H9 (cell line): ENCODE data around the gene CDKAL1. TPM values are rescaled to one million over a fixed set of nuclear protein-coding genes. Genes with fewer than 3 reads are reported as not detected.
A peak's percentile ranks its signal among the peaks of the same experiment; 100 is the strongest.

Experiments used
- DNase-seq: peaks from one replicate; pipeline ENCODE4 v3.0.0-alpha.2; 2017
- H2AFZ ChIP-seq: one replicate; pipeline ENCODE4 v1.6.1; 2013; ENCODE audit warnings: mild to moderate bottlenecking, low read length, control low read depth, moderate library complexity
- H2AK5ac ChIP-seq: 2 replicates; pipeline ENCODE4 v1.6.1; 2013; ENCODE audit warnings: low read length, control low read depth, mixed read lengths; ENCODE audit not compliant: insufficient read length
- H2BK120ac ChIP-seq: one replicate; pipeline ENCODE4 v1.6.1; 2013; ENCODE audit warnings: low read depth, mild to moderate bottlenecking, low read length, control low read depth, inconsistent platforms; ENCODE audit not compliant: poor library complexity, severe bottlenecking
- H2BK12ac ChIP-seq: 2 replicates; pipeline ENCODE4 v1.6.1; 2013; ENCODE audit warnings: low read length, control low read depth, mixed read lengths, low read depth; ENCODE audit not compliant: insufficient read length
- H2BK15ac ChIP-seq: 2 replicates; pipeline ENCODE4 v1.6.1; 2013; ENCODE audit warnings: low read depth, low read length, control low read depth
- H2BK20ac ChIP-seq: one replicate; pipeline ENCODE4 v1.6.1; 2013; ENCODE audit warnings: low read depth, mild to moderate bottlenecking, low read length, control low read depth, inconsistent platforms; ENCODE audit not compliant: poor library complexity, severe bottlenecking
- H2BK5ac ChIP-seq: 2 replicates; pipeline ENCODE4 v1.6.1; 2013; ENCODE audit warnings: low read length, control low read depth, mixed read lengths; ENCODE audit not compliant: insufficient read length
- H3K14ac ChIP-seq: 2 replicates; pipeline ENCODE4 v1.6.1; 2013; ENCODE audit warnings: low read length, control low read depth; ENCODE audit not compliant: insufficient read depth
- H3K18ac ChIP-seq: 2 replicates; pipeline ENCODE4 v1.6.1; 2013; ENCODE audit warnings: low read depth, mild to moderate bottlenecking, mixed read lengths, low read length, control low read depth; ENCODE audit not compliant: insufficient read length
- H3K23ac ChIP-seq: 2 replicates; pipeline ENCODE4 v1.6.1; 2013; ENCODE audit warnings: low read length, control low read depth, mixed read lengths, low read depth; ENCODE audit not compliant: insufficient read length
- H3K23me2 ChIP-seq: 2 replicates; pipeline ENCODE4 v1.6.1; 2013; ENCODE audit warnings: low read depth, mild to moderate bottlenecking, mixed read lengths, low read length, control low read depth; ENCODE audit not compliant: insufficient read length, poor library complexity, severe bottlenecking
- H3K27ac ChIP-seq: 2 replicates; pipeline ENCODE4 v1.5.1; 2013; ENCODE audit warnings: low read length, control low read depth, mixed read lengths, low read depth; ENCODE audit not compliant: insufficient read length
- H3K27me3 ChIP-seq: 2 replicates; pipeline ENCODE4 v1.6.1; 2013; ENCODE audit warnings: low read length, control low read depth, inconsistent platforms; ENCODE audit not compliant: insufficient read depth
- H3K4ac ChIP-seq: 2 replicates; pipeline ENCODE4 v1.6.1; 2013; ENCODE audit warnings: low read depth, mild to moderate bottlenecking, control low read depth, inconsistent platforms, low read length, moderate library complexity
- H3K4me1 ChIP-seq: 2 replicates; pipeline ENCODE4 v1.6.1; 2013; ENCODE audit warnings: low read length, control low read depth, inconsistent platforms; ENCODE audit not compliant: insufficient read depth
- H3K4me2 ChIP-seq: 2 replicates; pipeline ENCODE4 v1.6.1; 2013; ENCODE audit warnings: low read length, control low read depth, mixed read lengths; ENCODE audit not compliant: insufficient read length, insufficient read depth
- H3K56ac ChIP-seq: 2 replicates; pipeline ENCODE4 v1.6.1; 2013; ENCODE audit warnings: low read depth, mild to moderate bottlenecking, mixed read lengths, low read length, control low read depth; ENCODE audit not compliant: insufficient read length
- H3K79me1 ChIP-seq: 2 replicates; pipeline ENCODE4 v1.6.1; 2013; ENCODE audit warnings: low read depth, mild to moderate bottlenecking, moderate library complexity, low read length, control low read depth, inconsistent platforms; ENCODE audit not compliant: insufficient read depth, poor library complexity, severe bottlenecking
- H3K79me2 ChIP-seq: 2 replicates; pipeline ENCODE4 v1.6.1; 2013; ENCODE audit warnings: low read length, control low read depth, inconsistent platforms; ENCODE audit not compliant: insufficient read depth
- H3K9ac ChIP-seq: 2 replicates; pipeline ENCODE4 v1.6.1; 2013; ENCODE audit warnings: low read length, control low read depth, mixed read lengths; ENCODE audit not compliant: insufficient read length; ENCODE audit errors: extremely low read depth
- H3K9me3 ChIP-seq: one replicate; pipeline ENCODE4 v1.6.1; 2013; ENCODE audit warnings: low read depth, low read length, inconsistent platforms; ENCODE audit not compliant: control insufficient read depth
- H3T11ph ChIP-seq: one replicate; pipeline ENCODE4 v1.6.1; 2013; ENCODE audit warnings: mild to moderate bottlenecking, low read length, control low read depth, inconsistent platforms
- H4K20me1 ChIP-seq: one replicate; pipeline ENCODE4 v1.6.1; 2013; ENCODE audit not compliant: control insufficient read depth, insufficient read length, insufficient read depth
- H4K5ac ChIP-seq: 2 replicates; pipeline ENCODE4 v1.6.1; 2013; ENCODE audit warnings: low read depth, mild to moderate bottlenecking, mixed read lengths, low read length, control low read depth; ENCODE audit not compliant: insufficient read length
- H4K8ac ChIP-seq: replicated peaks from 2 replicates; pipeline ENCODE4 v1.6.1; 2013; ENCODE audit warnings: low read length, control low read depth, mixed read lengths, low read depth; ENCODE audit not compliant: insufficient read length
- H4K91ac ChIP-seq: 2 replicates; pipeline ENCODE4 v1.6.1; 2013; ENCODE audit warnings: low read depth, mild to moderate bottlenecking, moderate library complexity, mixed read lengths, low read length, control low read depth; ENCODE audit not compliant: insufficient read length
- H3K27ac Mint-ChIP-seq, 3 experiments: 2 replicates in 2 of 3; 3 replicates in 1 of 3; pipeline ENCODE4 v1.8.0; 2020 to 2021; ENCODE audit warnings: mixed read lengths in 3 of 3, mild to moderate bottlenecking in 1 of 3, moderate library complexity in 1 of 3
- H3K27me3 Mint-ChIP-seq: 2 replicates; pipeline ENCODE4 v1.8.0; 2021; ENCODE audit warnings: low read depth, mild to moderate bottlenecking, moderate library complexity, mixed read lengths
- H3K36me3 Mint-ChIP-seq, 3 experiments: 2 replicates in 2 of 3; 3 replicates in 1 of 3; pipeline ENCODE4 v1.8.0; 2020 to 2021; ENCODE audit warnings: low read depth in 3 of 3, mixed read lengths in 3 of 3; ENCODE audit not compliant: insufficient read depth in 1 of 3
- H3K4me1 Mint-ChIP-seq, 2 experiments: 2 replicates each; pipeline ENCODE4 v1.8.0; 2020; ENCODE audit warnings: mixed read lengths in 2 of 2
- H3K4me3 Mint-ChIP-seq, 2 experiments: 2 replicates in 1 of 2; 3 replicates in 1 of 2; pipeline ENCODE4 v1.8.0; 2020 to 2021; ENCODE audit warnings: mild to moderate bottlenecking in 2 of 2, mixed read lengths in 2 of 2, moderate library complexity in 1 of 2
- H3K9me3 Mint-ChIP-seq, 2 experiments: 2 replicates in 1 of 2; 3 replicates in 1 of 2; pipeline ENCODE4 v1.8.0; 2020; ENCODE audit warnings: mild to moderate bottlenecking in 2 of 2, mixed read lengths in 2 of 2, moderate library complexity in 1 of 2
- CTCF ChIP-seq: fragments of 200-600 bp; sonication (generic); conservative IDR thresholded peaks from 3 replicates; pipeline ENCODE4 v1.8.0; 2021; ENCODE audit warnings: antibody characterized with exemption, mild to moderate bottlenecking
- WGBS: extraction: QIAGEN DNeasy Blood & Tissue Kit; methylation state at CpG from one replicate; pipeline ENCODE4 v1.1.7; 2013; ENCODE audit warnings: missing lambda C conversion rate, low lambda C conversion rate, mixed read lengths; ENCODE audit not compliant: insufficient read length; ENCODE audit errors: extremely low coverage; 5-methylcytosine and 5-hydroxymethylcytosine counted together
- total RNA-seq: library from RNA; stranded (reverse); gene quantifications from 2 replicates; pipeline ENCODE4 v1.2.1, GENCODE V29; 2021

CDKAL1 gene
- total RNA-seq, 1 experiment from 2014 or later, result 23.0 TPM

- Histone ChIP-seq H3K79me2 (no peaks in the 10 kb centered on the region), H3T11ph (no peak overlapping the region), H2BK5ac (no peak overlapping the region), H2AK5ac (no peak overlapping the region), H3K27me3 (no peaks in the 10 kb centered on the region), H4K20me1 (no peaks in the 10 kb centered on the region), H4K91ac (no peak overlapping the region), H3K27ac (no peak overlapping the region), H3K23ac (no peak overlapping the region), H3K14ac (no peak overlapping the region), H3K9me3 (no peaks in the 10 kb centered on the region), H3K23me2 (no peaks in the 10 kb centered on the region), H2BK20ac (no peak overlapping the region), H3K4me1 (peaks cover 4% of the 10 kb centered on the region; the same call in 1 of the 2 replicates), H4K8ac (no peak overlapping the region), H3K4me2 (no peak overlapping the region), H3K56ac (no peak overlapping the region), H2BK15ac (no peak overlapping the region), H3K18ac (no peak overlapping the region), H2BK120ac (no peak overlapping the region), H2BK12ac (no peak overlapping the region), H3K4ac (no peak overlapping the region), H3K79me1 (no peaks in the 10 kb centered on the region), H2AFZ (no peak overlapping the region), H4K5ac (no peak overlapping the region), H3K9ac (no peak overlapping the region)
- no peaks in the 10 kb centered on the region for H3K36me3 Mint-ChIP-seq
- peaks cover 13 to 24% of the 10 kb centered on the region in 2 experiments for H3K4me1 Mint-ChIP-seq
- H3K27ac Mint-ChIP-seq, result 0 out of 7 replicates have a peak overlapping the region, but pooled peaks of 1 of the 3 experiments have one; percentile 3
- DNase-seq, result no peak
- H3K9me3 Mint-ChIP-seq, result no peaks in the 10 kb centered on the region
- H3K4me3 Mint-ChIP-seq, result no peak overlapping the region
- no CpG with 5 or more reads among the region's 3 CpGs for WGBS
- TF ChIP-seq CTCF, result no peak
- H3K27me3 Mint-ChIP-seq, result no peaks in the 10 kb centered on the region
These were observed 198.6 kb downstream of the CDKAL1 start for GRCh38 chr6:20732896-20733295.
